Thoracic aorta (tissue), 2 donors: ENCODE results near the gene VDAC2. TPM values are rescaled to one million over a fixed set of nuclear protein-coding genes. Genes with fewer than 3 reads are reported as not detected.
"Not testable (repeated sequence)": the region's sequence is repeated elsewhere in the genome, so short reads cannot be mapped to it uniquely, and the experiment has no call there.

Experiments used
- ATAC-seq: fragments of 150-250 bp; one replicate; pipeline ENCODE4 v1.8.0; 2017; ENCODE audit warnings: low read depth; ENCODE audit not compliant: insufficient number of reproducible peaks, low FRiP score
- DNase-seq: peaks from one replicate; pipeline ENCODE4 v3.0.0-alpha.2; 2020; ENCODE audit warnings: low spot score
- H3K27ac ChIP-seq, 2 donors: fragments of 200-600 bp; sonication (generic); 1 replicate in 1 of 2; 2 replicates in 1 of 2; pipeline ENCODE4 v1.5.1; 2016; ENCODE audit warnings: mild to moderate bottlenecking in 2 of 2, moderate library complexity in 2 of 2
- H3K27me3 ChIP-seq: fragments of 200-600 bp; sonication (generic); replicated peaks from 2 replicates; pipeline ENCODE4 v1.6.0; 2016; ENCODE audit warnings: mild to moderate bottlenecking; ENCODE audit not compliant: insufficient read depth
- H3K36me3 ChIP-seq: fragments of 200-600 bp; sonication (generic); one replicate; pipeline ENCODE4 v1.5.1; 2016
- H3K4me1 ChIP-seq, 2 donors: fragments of 200-600 bp; sonication (generic); 1 replicate in 1 of 2; 2 replicates in 1 of 2; pipeline versions ENCODE4 v1.5.1 to v1.6.0; 2016; ENCODE audit warnings: low read depth in 2 of 2, mild to moderate bottlenecking in 1 of 2; ENCODE audit not compliant: control insufficient read depth in 1 of 2
- H3K4me3 ChIP-seq: fragments of 200-600 bp; sonication (generic); 2 replicates; pipeline ENCODE4 v1.5.1; 2016; ENCODE audit warnings: mild to moderate bottlenecking
- H3K9me3 ChIP-seq: fragments of 200-600 bp; sonication (generic); 2 replicates; pipeline ENCODE4 v1.5.1; 2016
- CTCF ChIP-seq: fragments of 200-600 bp; sonication (generic); IDR thresholded peaks from one replicate; pipeline ENCODE4 v1.5.1; 2019; ENCODE audit warnings: antibody characterized with exemption
- total RNA-seq, 2 donors: library from RNA; depleted of rRNA; stranded (reverse); fragments of >200 nt; gene quantifications; one replicate each; pipeline versions ENCODE4 v1.1.0 to v1.2.3, GENCODE V29; 2016

The VDAC2 gene
- total RNA-seq, 2 donors from 2014 or later: 93.3 to 98.0 TPM

- DNase-seq (no peak), ATAC-seq (no peak)
- H3K36me3 ChIP-seq: no peaks in the 10 kb centered on the region
- no peak for TF ChIP-seq CTCF
- H3K27ac ChIP-seq: peak overlapping the region; percentile 4 to 69
- peaks cover 11 to 15% of the 10 kb centered on the region in 2 donors for H3K4me1 ChIP-seq
- no peak overlapping the region for H3K4me3 ChIP-seq
- H3K9me3 ChIP-seq: no peaks in the 10 kb centered on the region
- no peaks in the 10 kb centered on the region for H3K27me3 ChIP-seq
Observed at GRCh38 chr10:75201793-75202307, 8.7 kb upstream of the VDAC2 start.

GRCh38 chr10:75202321-75203045 is 8.1 kb upstream of the VDAC2 start:
- DNase-seq (peak; percentile 24), ATAC-seq (peak; percentile 87)
- no peak for TF ChIP-seq CTCF
- H3K27me3 ChIP-seq: no peaks in the 10 kb centered on the region
- no peak overlapping the region for H3K4me3 ChIP-seq
- peak overlapping the region; percentile 54 to 69 for H3K27ac ChIP-seq
- no peaks in the 10 kb centered on the region for H3K9me3 ChIP-seq
- peaks cover 11 to 15% of the 10 kb centered on the region in 2 donors for H3K4me1 ChIP-seq
- H3K36me3 ChIP-seq: no peaks in the 10 kb centered on the region

- H3K9me3 ChIP-seq, H3K36me3 ChIP-seq, DNase-seq, H3K4me3 ChIP-seq, H3K27me3 ChIP-seq: not testable (repeated sequence)
- peaks cover 11 to 15% of the 10 kb centered on the region in 2 donors for H3K4me1 ChIP-seq
- peak overlapping the region; percentile 54 to 69 for H3K27ac ChIP-seq
- ATAC-seq: peak; percentile 12
Observed at GRCh38 chr10:75203046-75203620, 7.5 kb upstream of the VDAC2 start.

DNA sequence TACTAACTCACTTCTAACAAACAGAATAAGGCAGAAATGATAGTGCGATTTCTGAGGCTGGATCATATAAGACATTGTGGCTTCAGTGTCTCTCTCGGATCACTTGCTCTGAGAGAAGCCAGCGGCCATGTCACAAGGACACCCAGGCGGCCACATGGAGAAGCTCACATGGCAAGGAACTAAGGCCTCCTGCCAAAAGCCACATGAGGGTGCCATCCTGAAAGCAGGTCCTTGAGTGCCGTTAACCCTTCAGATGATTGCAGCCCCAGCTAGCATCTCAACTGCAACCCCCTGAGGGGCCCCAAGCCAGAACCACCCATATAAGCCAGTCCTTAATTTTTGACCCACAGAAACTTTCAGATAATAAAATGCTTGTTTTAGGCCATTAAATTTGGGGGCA is 6.9 kb upstream of the VDAC2 start:
- ATAC-seq: no peak
- Histone ChIP-seq H3K27ac (no peak overlapping the region), H3K9me3 (no peaks in the 10 kb centered on the region), H3K36me3 (no peaks in the 10 kb centered on the region), H3K4me1 (peaks cover 11 to 15% of the 10 kb centered on the region in 2 donors), H3K27me3 (no peaks in the 10 kb centered on the region), H3K4me3 (no peak overlapping the region)
- DNase-seq: no peak
- TF ChIP-seq CTCF: no peak

DNA sequence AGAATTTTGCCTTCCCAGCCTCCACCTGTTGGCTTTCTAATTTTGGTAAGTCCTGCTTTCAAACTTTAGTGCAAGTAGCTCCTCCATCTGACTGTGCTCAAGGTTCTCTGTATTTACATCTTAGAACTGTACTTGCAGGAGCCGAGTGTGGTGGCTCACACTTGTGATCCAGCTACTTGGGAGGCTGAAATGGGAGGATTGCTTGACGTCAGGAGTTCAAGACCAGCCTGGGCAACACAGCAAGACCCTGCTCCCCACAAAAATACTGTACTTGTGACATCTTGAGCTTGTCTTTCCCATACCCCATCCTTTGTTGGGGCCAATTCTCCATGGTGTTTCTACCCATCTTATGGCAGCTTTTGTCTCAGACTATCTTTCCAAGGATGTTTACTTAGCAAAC is 4.7 kb upstream of the VDAC2 start:
- H3K9me3 ChIP-seq: no peaks in the 10 kb centered on the region
- H3K4me1 ChIP-seq: peaks cover 11 to 22% of the 10 kb centered on the region in 2 donors
- no peak for TF ChIP-seq CTCF
- H3K36me3 ChIP-seq: no peaks in the 10 kb centered on the region
- DNase-seq (no peak), ATAC-seq (no peak)
- no peaks in the 10 kb centered on the region for H3K27me3 ChIP-seq
- no peak overlapping the region for H3K4me3 ChIP-seq
- no peak overlapping the region for H3K27ac ChIP-seq

GRCh38 chr10:75206638-75207037 is 4.0 kb upstream of the VDAC2 start:
- not testable (repeated sequence) for H3K36me3 ChIP-seq, DNase-seq, H3K9me3 ChIP-seq, H3K27me3 ChIP-seq, H3K27ac ChIP-seq, ATAC-seq, H3K4me3 ChIP-seq
- peaks cover 13 to 25% of the 10 kb centered on the region in 2 donors for H3K4me1 ChIP-seq
